ENCODE measurements around the gene ITGB1BP1.

The ITGB1BP1 gene

DNA sequence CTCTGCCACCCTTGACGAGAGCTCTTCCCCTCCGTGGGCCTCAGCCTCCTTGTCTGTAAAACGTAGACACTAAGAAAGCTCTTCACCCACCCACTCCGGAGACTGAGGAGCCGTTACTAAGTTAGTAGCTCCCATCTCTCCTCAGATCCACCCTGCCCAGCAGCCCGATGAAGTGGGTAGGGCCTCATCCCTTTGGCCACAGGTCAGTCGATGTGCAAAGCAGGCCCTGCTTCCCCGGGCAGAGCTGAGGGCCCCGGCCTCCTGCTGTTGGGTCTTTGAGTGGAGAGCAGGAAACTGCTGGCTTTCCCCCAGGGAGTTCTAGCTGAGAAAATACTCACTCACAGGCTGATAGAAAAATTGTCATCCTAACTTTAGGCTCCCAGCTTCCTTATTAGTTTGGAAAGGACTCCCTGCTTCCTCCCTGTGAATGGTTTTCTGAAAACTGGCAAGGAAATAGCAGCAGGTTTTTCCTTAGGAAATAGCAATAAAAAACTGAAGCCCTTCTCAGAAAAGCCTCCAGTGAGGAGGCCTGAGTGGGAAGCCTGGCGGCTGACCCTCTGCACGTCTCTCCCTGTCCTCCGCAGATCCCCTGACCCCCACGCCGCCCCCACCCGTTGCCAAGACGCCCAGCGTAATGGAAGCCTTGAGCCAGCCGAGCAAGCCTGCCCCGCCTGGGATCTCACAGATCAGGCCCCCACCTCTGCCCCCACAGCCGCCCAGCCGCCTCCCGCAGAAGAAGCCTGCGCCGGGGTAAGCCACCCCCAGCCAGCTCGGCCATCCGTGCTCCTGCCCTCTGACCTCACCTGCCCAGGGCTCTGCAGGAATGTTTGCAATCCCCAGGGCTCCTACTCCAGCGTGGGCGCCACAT is 30.2 kb downstream of the ITGB1BP1 start:
- Histone ChIP-seq H3K9me3 (no peaks in the 10 kb centered on the region), H3K4me1 (ENCODE audit: control insufficient read depth in 1 of 2, insufficient read depth in 1 of 2, low read depth in 1 of 2, low read length in 1 of 2) (no peaks in the 10 kb centered on the region), H3K27ac (no peak overlapping the region), H3K36me3 (no peaks in the 10 kb centered on the region), H3K4me3 (ENCODE audit: low read depth in 1 of 2, low read length in 1 of 2) (no peak overlapping the region), H3K27me3 (no peaks in the 10 kb centered on the region)
- TF ChIP-seq, protein P1, sequence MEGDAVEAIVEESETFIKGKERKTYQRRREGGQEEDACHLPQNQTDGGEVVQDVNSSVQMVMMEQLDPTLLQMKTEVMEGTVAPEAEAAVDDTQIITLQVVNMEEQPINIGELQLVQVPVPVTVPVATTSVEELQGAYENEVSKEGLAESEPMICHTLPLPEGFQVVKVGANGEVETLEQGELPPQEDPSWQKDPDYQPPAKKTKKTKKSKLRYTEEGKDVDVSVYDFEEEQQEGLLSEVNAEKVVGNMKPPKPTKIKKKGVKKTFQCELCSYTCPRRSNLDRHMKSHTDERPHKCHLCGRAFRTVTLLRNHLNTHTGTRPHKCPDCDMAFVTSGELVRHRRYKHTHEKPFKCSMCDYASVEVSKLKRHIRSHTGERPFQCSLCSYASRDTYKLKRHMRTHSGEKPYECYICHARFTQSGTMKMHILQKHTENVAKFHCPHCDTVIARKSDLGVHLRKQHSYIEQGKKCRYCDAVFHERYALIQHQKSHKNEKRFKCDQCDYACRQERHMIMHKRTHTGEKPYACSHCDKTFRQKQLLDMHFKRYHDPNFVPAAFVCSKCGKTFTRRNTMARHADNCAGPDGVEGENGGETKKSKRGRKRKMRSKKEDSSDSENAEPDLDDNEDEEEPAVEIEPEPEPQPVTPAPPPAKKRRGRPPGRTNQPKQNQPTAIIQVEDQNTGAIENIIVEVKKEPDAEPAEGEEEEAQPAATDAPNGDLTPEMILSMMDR (IDR thresholded peaks at IDR 0.05): no peak

DNA sequence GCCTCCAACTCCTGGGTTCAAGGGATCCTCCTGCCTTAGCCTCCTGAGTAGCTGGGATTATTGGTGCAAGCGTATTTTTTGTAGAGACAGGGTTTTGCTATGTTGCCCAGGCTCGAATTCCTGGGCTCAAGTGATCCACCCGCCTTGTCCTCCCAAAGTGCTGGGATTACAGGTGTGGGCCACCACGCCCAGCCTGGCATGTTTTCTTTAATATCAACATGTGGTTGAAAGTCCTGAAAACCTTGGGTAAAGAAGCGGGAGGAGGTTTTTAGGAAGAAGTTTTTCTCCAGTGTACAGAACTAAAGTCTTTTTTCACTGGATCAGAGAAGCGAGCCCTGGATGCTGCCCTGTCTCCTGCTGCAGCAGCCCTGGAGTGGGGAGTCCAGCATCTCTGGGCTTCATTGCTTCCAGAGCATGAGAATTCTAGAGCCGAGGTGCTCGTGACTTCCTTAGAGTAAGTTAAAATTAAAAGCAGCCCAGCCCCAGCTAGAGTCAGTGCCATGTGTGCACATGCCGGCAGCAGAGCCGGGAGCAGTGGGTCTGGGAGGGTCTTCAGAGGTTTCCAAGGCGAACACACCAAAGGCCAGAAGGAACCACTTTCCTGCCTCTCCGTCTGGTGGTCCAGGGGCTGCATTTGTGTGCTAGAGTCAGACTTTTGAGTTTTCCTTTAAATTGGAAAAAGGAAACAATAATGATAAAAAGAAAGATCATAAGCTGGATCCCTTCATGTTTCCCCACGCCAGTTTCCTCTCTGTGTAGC is 31.2 kb downstream of the ITGB1BP1 start:
- H3K4me1 ChIP-seq (ENCODE audit: control insufficient read depth in 1 of 2, insufficient read depth in 1 of 2, low read depth in 1 of 2, low read length in 1 of 2): no peaks in the 10 kb centered on the region
- H3K4me3 ChIP-seq (ENCODE audit: low read depth in 1 of 2, low read length in 1 of 2): no peak overlapping the region
- H3K36me3 ChIP-seq: no peaks in the 10 kb centered on the region
- TF ChIP-seq, protein P1 (IDR thresholded peaks at IDR 0.05): no peak
- H3K27ac ChIP-seq: no peak overlapping the region
- H3K9me3 ChIP-seq: no peaks in the 10 kb centered on the region
- H3K27me3 ChIP-seq: no peaks in the 10 kb centered on the region

- Histone ChIP-seq H3K27ac (no peak overlapping the region), H3K36me3 (no peaks in the 10 kb centered on the region), H3K27me3 (no peaks in the 10 kb centered on the region), H3K4me3 (ENCODE audit: low read depth in 1 of 2, low read length in 1 of 2) (no peak overlapping the region), H3K9me3 (no peaks in the 10 kb centered on the region), H3K4me1 (ENCODE audit: control insufficient read depth in 1 of 2, insufficient read depth in 1 of 2, low read depth in 1 of 2, low read length in 1 of 2) (no peaks in the 10 kb centered on the region)
- TF ChIP-seq, protein P1 (IDR thresholded peaks at IDR 0.05): no peak
These were observed 32.3 kb downstream of the ITGB1BP1 start for GRCh38 chr2:9390991-9391390.

- H3K27me3 ChIP-seq: no peaks in the 10 kb centered on the region
- TF ChIP-seq, protein P1 (IDR thresholded peaks at IDR 0.05): no peak
- H3K4me1 ChIP-seq (ENCODE audit: control insufficient read depth in 1 of 2, insufficient read depth in 1 of 2, low read depth in 1 of 2, low read length in 1 of 2): no peaks in the 10 kb centered on the region
- no peak overlapping the region for H3K27ac ChIP-seq
- no peaks in the 10 kb centered on the region for H3K9me3 ChIP-seq
- H3K36me3 ChIP-seq: no peaks in the 10 kb centered on the region
- H3K4me3 ChIP-seq (ENCODE audit: low read depth in 1 of 2, low read length in 1 of 2): no peak overlapping the region
These were observed 33.0 kb downstream of the ITGB1BP1 start for GRCh38 chr2:9390151-9390850.

Measured in neutrophil (primary cell).